Measurements from ENCODE around the gene KLHL40.

DNA sequence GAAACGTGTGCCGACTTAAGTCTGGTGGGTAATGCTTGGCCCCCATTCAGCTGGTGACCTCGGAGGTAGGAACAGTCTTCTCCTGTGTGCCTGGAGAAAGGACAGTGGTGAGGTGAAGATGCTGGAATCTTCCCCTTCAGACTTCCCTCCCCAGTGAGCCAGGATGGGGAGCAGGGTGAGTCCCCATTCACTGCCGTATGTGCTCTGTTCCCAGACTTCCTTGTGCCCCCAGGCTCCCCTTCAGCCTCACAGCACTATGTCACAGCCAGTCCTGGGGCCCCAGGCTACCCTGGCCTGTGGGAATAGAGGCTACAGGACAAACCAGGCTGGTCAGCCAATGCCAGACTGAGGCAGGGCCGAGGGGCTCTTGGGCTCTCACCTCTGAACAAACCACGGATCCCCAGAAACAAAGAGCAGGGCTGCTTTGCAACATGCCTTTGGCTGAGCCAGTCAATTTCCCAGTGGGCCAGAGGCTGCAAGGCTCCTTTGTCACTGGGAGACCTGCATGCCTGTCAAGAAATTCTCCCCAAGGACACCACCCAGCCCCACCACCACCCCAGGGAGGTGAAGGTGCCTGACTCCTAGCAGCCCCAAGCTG, 49.0 kb downstream of the KLHL40 start:
- TF ChIP-seq, protein P1, sequence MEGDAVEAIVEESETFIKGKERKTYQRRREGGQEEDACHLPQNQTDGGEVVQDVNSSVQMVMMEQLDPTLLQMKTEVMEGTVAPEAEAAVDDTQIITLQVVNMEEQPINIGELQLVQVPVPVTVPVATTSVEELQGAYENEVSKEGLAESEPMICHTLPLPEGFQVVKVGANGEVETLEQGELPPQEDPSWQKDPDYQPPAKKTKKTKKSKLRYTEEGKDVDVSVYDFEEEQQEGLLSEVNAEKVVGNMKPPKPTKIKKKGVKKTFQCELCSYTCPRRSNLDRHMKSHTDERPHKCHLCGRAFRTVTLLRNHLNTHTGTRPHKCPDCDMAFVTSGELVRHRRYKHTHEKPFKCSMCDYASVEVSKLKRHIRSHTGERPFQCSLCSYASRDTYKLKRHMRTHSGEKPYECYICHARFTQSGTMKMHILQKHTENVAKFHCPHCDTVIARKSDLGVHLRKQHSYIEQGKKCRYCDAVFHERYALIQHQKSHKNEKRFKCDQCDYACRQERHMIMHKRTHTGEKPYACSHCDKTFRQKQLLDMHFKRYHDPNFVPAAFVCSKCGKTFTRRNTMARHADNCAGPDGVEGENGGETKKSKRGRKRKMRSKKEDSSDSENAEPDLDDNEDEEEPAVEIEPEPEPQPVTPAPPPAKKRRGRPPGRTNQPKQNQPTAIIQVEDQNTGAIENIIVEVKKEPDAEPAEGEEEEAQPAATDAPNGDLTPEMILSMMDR (IDR thresholded peaks at IDR 0.05), result no peak
- TF ChIP-seq POLR2AphosphoS5 (IDR thresholded peaks at IDR 0.05; ENCODE audit: low read depth, low read length), result no peak

Data from Panc1 (cell line).